HG02973 (cell line): ENCODE data around the gene CPNE4.
A peak's percentile ranks its signal among the peaks of the same experiment; 100 is the strongest.

Experiments
- ATAC-seq: cut with Tn5 transposase; IDR thresholded peaks from one replicate; pipeline ENCODE4 v1.9.1; 2021; ENCODE audit warnings: moderate library complexity; ENCODE audit not compliant: unreplicated experiment

Gene CPNE4

DNA sequence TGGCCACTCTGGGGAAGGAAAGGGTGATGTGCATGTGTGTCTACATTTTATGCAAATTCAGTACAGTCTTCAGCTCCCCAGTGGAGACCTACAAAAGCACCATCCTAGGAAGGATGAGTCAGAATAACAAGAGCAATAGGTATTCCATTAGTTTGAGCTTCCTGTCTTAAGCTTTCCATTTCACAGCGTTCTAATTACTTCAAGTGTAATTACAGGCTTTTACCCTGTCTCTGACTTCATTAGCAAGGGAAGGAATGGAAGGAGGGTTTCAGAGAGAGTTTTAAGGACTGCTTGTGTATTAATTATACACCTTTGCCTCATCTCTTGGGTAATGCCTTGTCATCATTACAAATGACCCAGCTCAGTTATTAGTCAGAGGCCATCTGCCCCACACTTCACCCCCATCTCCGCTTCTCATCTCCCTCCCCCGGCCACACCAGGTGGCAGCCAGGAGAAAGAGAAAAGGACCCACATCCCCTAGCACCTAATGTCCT, 329.2 kb downstream of the CPNE4 start:
- peak; percentile 74 for ATAC-seq

GRCh38 chr3:131705099-131705498, 329.7 kb downstream of the CPNE4 start:
- no peak for ATAC-seq

- ATAC-seq: no peak
Observed at GRCh38 chr3:131704098-131704497, 330.7 kb downstream of the CPNE4 start.

GRCh38 chr3:131702146-131702545, 332.7 kb downstream of the CPNE4 start:
- no peak for ATAC-seq

DNA sequence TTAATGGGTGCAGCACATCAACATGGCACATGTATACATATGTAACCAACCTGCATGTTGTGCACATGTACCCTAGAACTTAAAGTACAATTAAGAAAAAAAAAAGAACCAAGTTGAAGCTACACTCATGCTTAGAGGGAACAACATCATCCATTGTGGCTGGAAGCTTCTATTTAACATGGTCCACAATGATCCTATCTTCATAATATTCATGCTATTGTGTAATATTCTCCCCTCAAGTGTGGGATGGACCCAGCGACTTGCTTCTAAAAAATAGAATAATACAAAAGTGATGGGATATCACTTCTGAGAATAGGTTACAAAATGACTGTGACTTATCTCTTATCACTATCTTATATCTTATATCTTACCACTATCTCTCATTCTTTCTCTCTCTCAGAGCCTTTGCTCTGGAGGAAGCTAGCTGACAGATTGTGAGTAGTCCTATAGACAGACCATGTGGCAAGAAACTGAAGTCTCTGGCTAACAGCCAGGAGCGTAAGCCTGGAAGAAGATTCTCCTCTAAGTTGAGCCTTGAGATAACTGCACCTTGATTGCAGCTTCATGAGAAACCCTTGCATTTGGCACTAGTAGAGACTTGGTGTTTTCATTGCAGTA, 333.6 kb downstream of the CPNE4 start:
- no peak for ATAC-seq

DNA sequence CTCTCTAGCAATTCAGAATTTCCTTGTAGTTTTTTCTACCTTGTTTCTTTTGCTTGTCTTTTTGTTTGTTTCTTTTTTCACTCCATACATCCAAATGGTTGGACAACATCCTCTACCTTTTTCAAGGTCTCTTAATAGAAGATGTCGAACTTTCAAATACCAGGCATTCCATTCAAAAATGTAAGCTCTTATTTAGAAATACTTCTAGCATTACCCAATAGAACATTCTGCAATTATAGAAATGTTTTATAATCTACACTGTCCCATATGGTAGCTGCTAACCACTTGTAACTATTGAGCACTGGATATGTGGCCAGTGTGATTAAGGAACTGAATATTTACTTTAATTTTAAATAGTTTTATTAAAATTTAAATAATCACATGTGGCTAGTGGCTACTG, 335.8 kb downstream of the CPNE4 start:
- no peak for ATAC-seq

GRCh38 chr3:131694376-131694775, 340.4 kb downstream of the CPNE4 start:
- ATAC-seq: no peak

DNA sequence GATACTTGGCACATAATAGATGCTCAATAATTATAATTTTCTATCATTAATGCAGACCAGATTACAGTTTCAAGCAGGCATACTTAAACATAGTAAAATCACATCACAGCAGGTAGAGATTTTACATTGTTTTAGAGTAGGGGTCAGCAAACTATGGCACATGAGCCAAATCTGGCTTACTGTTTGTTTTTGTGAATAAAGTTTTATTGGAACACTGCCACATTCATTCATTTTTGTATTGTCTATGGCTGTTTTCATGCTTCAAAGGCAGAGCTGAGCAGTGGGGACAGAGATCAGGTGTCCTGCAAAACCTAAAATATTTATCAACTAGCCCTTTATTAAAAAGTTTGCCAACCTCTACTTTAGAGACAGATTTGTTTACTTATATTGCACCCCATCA, 342.5 kb downstream of the CPNE4 start:
- ATAC-seq: no peak

GRCh38 chr3:131690800-131691199, 344.0 kb downstream of the CPNE4 start:
- ATAC-seq: no peak

DNA sequence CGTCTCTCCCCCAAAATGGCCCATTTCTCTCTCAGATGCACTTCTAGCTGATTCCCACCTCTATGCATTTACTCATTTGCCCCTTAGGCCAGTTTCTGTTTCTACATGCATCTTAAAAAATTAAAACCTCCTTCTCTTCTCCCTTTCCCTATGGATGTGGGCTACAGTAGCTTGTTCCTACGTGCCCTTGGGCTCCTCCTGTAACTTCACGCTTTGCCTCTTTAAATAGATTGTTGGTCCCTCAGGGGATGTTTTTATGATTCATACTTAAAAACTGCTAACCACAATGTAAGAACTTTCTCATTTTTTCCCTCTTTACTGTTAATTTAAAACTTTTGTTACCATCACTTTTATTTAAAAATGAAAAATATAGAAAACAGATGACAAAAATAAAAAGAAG, 346.4 kb downstream of the CPNE4 start:
- no peak for ATAC-seq

GRCh38 chr3:131669600-131669999, 365.2 kb downstream of the CPNE4 start:
- no peak for ATAC-seq

DNA sequence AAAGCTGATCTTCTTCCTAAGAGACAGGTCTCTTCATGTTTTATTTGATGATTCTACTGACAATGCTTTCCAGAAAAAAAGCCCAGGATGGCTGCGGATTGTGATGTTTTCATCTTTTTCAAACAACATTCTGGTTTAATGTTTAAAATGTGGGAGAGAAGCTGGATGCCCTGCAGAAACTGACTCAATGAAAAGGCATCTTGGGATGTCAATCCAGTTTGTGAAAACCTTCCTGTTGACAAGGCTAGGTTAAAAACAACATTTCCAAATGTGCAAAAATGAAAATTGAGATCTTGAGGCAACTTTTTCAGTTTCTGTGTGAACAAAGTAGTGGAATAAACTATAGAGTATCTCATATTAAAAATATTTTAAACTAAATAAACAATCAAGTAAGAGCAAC, 376.0 kb downstream of the CPNE4 start:
- ATAC-seq: no peak

- no peak for ATAC-seq
Observed at GRCh38 chr3:131658115-131658514, 376.7 kb downstream of the CPNE4 start.

- ATAC-seq: no peak
Observed at GRCh38 chr3:131655070-131655690, 379.6 kb downstream of the CPNE4 start.

DNA sequence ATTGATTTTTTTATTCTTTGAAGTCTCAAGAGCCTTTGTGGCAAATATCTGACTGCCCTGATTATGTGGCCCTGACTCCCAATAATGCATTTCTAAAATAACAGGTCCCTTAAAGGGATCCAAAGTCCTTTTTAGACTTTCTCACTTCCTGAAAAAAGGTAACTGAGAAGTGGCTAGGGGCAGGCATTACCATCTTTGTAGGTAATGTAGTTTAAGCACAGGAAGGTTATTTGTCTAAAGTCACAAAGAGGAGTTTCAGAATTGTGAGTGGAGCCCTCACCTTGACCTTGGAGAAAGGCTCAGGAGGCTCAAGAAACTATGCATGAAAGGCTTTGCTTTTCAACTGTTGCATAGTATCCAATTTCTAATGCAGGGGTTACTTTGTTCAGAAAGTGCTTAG, 389.2 kb downstream of the CPNE4 start:
- ATAC-seq: no peak

GRCh38 chr3:131636266-131636775, 398.5 kb downstream of the CPNE4 start:
- no peak for ATAC-seq

DNA sequence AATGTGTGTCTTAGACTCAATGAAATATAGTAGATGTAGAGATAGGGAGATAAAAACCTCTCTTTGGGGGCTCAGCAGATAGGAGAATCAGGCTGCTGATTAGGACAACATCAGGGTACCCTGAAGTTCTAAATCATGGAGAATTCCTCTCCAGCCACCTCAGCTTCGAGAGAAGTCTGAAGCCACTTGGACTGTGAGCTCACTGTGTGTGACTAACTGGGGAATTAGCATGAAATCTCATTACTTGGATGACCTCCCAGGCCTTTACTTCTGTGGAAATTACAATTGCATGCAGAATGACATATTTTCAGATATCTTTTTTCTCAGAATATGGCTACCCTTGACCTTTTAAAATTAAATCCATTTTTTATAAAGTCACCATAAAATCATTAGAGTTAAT, 404.0 kb downstream of the CPNE4 start:
- no peak for ATAC-seq

DNA sequence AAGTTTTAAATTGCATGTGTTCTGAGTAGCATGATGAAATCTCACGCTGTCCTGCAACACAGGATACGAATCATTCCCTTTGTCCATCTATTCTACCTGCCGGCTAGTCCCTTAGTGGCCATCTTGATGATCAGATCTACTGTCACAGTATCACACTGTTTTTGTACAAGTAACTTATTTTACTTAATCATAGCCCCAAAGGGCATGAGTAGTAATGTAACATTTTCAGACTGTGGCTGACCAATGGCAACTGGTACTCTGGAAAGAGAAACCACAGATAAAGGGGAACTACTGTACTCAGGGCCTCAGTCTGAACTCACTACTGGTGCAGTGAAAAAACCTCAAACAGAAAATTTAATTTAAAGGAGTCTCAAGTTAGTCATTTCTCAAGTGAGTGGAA, 404.7 kb downstream of the CPNE4 start:
- ATAC-seq: peak; percentile 99

DNA sequence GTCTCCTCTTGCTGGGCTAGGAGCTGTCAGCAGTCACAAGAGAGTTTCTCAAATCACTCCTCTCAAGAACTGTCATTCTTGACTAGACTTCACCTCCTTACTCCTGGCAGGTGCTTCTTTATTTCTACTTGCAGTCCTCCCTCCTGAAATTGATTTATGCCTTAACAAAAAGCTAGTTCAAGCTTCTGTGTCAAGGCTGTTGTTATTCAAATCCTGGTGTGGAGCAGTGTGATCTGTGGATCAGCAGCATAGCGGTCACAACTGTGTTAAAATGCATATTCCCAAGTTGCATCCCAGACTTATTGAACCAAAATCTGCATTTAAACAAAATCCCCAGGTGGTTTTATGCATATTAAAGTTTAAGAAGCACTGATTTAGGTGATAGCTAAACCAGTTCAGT, 411.4 kb downstream of the CPNE4 start:
- no peak for ATAC-seq

GRCh38 chr3:131622726-131623125, 412.1 kb downstream of the CPNE4 start:
- ATAC-seq: no peak

DNA sequence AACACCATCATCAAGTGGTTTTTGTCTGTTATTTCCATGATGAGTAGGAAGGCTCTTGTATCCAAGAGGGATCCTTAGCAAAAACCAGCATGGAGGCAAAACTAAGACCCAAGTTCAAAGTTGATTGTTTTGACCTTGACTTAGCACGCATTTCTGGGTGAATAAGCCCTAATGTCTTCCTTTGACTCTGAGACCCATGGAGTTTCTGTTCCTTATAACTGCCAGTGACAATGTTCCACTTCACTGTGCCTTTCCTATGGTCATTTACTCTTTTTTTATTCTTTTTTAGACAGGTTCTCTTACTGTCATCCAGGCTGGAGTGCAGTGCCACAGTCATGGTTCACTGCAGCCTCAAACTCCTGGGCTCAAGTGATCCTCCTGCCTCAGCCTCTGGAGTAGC, 413.8 kb downstream of the CPNE4 start:
- ATAC-seq: no peak

- ATAC-seq: no peak
Observed at GRCh38 chr3:131619821-131620220, 415.0 kb downstream of the CPNE4 start.

DNA sequence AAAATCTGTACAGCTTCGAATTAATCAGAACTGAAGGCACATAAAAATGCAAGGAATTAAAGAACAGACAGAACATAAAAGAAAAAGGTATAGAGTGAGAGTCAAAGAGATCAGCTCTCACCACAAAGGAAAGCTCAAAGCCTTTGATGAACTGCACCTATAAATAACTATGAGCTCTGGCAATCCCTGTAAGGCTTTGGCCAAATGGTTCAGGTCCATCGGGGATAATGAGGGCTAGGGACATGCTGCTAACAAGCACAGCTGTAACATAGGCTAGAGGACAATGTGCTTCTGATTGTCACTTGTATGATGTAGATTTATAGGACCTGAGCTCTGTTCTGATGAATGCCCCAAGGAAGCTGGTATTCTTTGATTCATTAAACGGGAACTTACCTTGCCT, 418.1 kb downstream of the CPNE4 start:
- ATAC-seq: no peak
